Measurements from ENCODE around the gene MAMSTR.
"Not testable (repeated sequence)": the region's sequence is repeated elsewhere in the genome, so short reads cannot be mapped to it uniquely, and the experiment has no call there.

- TF ChIP-seq CTCF (IDR thresholded peaks at IDR 0.05); ZFX (IDR thresholded peaks at IDR 0.05; ENCODE audit: borderline replicate concordance): not testable (repeated sequence)
These were observed 46.3 kb upstream of the MAMSTR start for GRCh38 chr19:48765816-48766215.
